ENCODE measurements around the gene CELF4. TPM values are rescaled to one million over a fixed set of nuclear protein-coding genes. Genes with fewer than 3 reads are reported as not detected.

CELF4 gene
- total RNA-seq, 1 experiment from 2014 or later: not detected

- Histone ChIP-seq H3K9me3 (ENCODE audit: control insufficient read depth, insufficient read depth, low read depth, low read length) (no peaks in the 10 kb centered on the region), H3K27ac (ENCODE audit: low read length) (no peak overlapping the region), H3K4me3 (ENCODE audit: low read depth in 2 of 2, low read length in 2 of 2) (no peak overlapping the region), H3K36me3 (ENCODE audit: control insufficient read depth, insufficient read depth, low read length) (no peaks in the 10 kb centered on the region), H3K4me1 (ENCODE audit: control insufficient read depth, insufficient read depth, low read length) (no peaks in the 10 kb centered on the region), H3K27me3 (ENCODE audit: control insufficient read depth, insufficient read depth, low read length) (no peaks in the 10 kb centered on the region; the same call in 1 of the 2 replicates)
- ChIA-PET CTCF (interaction anchor here (0.6 to 0.7 kb wide), 4 partner anchors 9 to 214 kb away, joined by 4 to 5 read pairs (median 4); no protein-coding TSS in a partner anchor), POLR2A (no interaction called here)
- no TSS peak for BruUV-seq (replicated peaks)
- DNase-seq (ENCODE audit: low read depth, low spot score): no peak
- ATAC-seq: peak; percentile 61; the same call in 1 of the 2 replicates
- in situ Hi-C loops (cut with HindIII; ENCODE audit: low pct_unique_long_range_greater_than_20kb, low sequenced_read_pairs): no loop called here
- no peak for TF ChIP-seq POLR2AphosphoS5 (IDR thresholded peaks at IDR 0.05; ENCODE audit: low read depth, low read length)
- no peak for TF ChIP-seq REST (IDR thresholded peaks at IDR 0.05; ENCODE audit: insufficient read depth in 1 of 2, low read depth in 2 of 2, low read length in 1 of 2)
- no peak for TF ChIP-seq TCF7L2 (IDR thresholded peaks at IDR 0.05; ENCODE audit: low read depth, low read length)
- TF ChIP-seq SIN3A (IDR thresholded peaks at IDR 0.05; ENCODE audit: borderline replicate concordance, insufficient read depth, low read depth, low read length): no peak
- TF ChIP-seq CTCF (IDR thresholded peaks at IDR 0.05): no peak; the same call in 1 of the 2 replicates
- intact Hi-C loops (cut with micrococcal nuclease; ENCODE audit: unreplicated experiment): no loop called here
Observed at GRCh38 chr18:37343542-37343851, 222.1 kb downstream of the CELF4 start.

- POLR2A ChIA-PET: no interaction called here
- in situ Hi-C loops (cut with HindIII; ENCODE audit: low pct_unique_long_range_greater_than_20kb, low sequenced_read_pairs): no loop called here
- intact Hi-C loops (cut with micrococcal nuclease; ENCODE audit: unreplicated experiment): no loop called here
- Histone ChIP-seq H3K4me1 (ENCODE audit: control insufficient read depth, insufficient read depth, low read length) (no peaks in the 10 kb centered on the region), H3K9me3 (ENCODE audit: control insufficient read depth, insufficient read depth, low read depth, low read length) (no peaks in the 10 kb centered on the region), H3K27ac (ENCODE audit: low read length) (no peak overlapping the region), H3K4me3 (ENCODE audit: low read depth in 2 of 2, low read length in 2 of 2) (no peak overlapping the region), H3K36me3 (ENCODE audit: control insufficient read depth, insufficient read depth, low read length) (no peaks in the 10 kb centered on the region), H3K27me3 (ENCODE audit: control insufficient read depth, insufficient read depth, low read length) (no peaks in the 10 kb centered on the region; the same call in 1 of the 2 replicates)
- DNase-seq (ENCODE audit: low read depth, low spot score) (no peak), ATAC-seq (no peak)
- CTCF ChIA-PET: no interaction called here
- BruUV-seq (replicated peaks): no TSS peak
- TF ChIP-seq REST (IDR thresholded peaks at IDR 0.05; ENCODE audit: insufficient read depth in 1 of 2, low read depth in 2 of 2, low read length in 1 of 2): no peak
- TF ChIP-seq POLR2AphosphoS5 (IDR thresholded peaks at IDR 0.05; ENCODE audit: low read depth, low read length): no peak
- no peak for TF ChIP-seq SIN3A (IDR thresholded peaks at IDR 0.05; ENCODE audit: borderline replicate concordance, insufficient read depth, low read depth, low read length)
- no peak for TF ChIP-seq CTCF (IDR thresholded peaks at IDR 0.05)
- TF ChIP-seq TCF7L2 (IDR thresholded peaks at IDR 0.05; ENCODE audit: low read depth, low read length): no peak
Observed at GRCh38 chr18:37341473-37342086, 224.0 kb downstream of the CELF4 start.
